GM18505 (cell line): ENCODE measurements around the gene ZNRF3.

Source experiments
- ATAC-seq: cut with Tn5 transposase; IDR thresholded peaks from one replicate; pipeline ENCODE4 v1.9.1; 2021; ENCODE audit not compliant: unreplicated experiment
- POLR2A ChIP-seq: IDR thresholded peaks from 4 replicates; pipeline ENCODE4 v1.6.1; 2011; ENCODE audit warnings: borderline replicate concordance; ENCODE audit not compliant: insufficient read depth, insufficient read length; ENCODE audit errors: extremely low read depth

ZNRF3 gene

DNA sequence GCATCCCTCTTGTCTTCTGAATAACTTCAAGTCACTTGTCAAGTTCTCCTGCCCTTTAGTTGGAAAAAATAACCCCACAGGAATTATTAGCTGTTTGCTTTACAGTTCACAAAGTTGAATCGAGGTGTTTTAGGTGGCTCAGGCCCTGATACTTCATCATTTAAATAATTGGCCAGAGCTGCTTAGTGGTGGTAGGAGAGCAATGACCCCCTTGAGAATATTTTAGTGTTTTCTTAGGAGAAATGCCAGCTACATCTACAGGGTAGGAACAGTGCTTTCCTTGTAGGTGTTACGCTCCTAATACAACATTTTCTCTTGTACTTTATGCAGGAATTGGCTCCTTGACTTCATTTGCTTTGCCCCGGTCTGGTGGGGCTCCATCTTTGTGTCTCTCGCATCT lies 105.1 kb downstream of the ZNRF3 start:
- TF ChIP-seq POLR2A, result no peak

DNA sequence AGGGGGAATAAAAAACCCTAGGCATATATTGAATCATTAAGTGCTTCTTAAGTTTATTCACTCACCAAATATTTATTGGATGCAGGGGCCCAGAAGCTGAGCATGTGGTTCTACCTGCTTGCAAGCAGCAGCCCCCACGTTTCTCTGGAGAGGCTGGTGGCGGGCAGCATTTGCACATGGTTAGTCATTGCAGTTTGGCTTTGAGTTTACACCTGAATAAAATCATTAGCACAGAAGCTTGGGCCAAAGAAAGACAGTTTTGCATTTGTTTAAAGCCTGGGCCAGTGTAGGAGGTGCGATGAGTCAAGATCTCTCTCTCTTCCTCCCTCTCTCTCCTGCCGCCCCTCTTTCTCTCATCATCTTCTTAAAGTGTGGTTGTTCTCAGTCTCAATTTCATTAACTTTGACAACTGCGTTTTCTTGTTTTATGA lies 105.7 kb downstream of the ZNRF3 start:
- ATAC-seq, result no peak
- TF ChIP-seq POLR2A, result no peak

More for the DNA sequence above, 105.1 kb downstream of the ZNRF3 start:
- ATAC-seq, result no peak

DNA sequence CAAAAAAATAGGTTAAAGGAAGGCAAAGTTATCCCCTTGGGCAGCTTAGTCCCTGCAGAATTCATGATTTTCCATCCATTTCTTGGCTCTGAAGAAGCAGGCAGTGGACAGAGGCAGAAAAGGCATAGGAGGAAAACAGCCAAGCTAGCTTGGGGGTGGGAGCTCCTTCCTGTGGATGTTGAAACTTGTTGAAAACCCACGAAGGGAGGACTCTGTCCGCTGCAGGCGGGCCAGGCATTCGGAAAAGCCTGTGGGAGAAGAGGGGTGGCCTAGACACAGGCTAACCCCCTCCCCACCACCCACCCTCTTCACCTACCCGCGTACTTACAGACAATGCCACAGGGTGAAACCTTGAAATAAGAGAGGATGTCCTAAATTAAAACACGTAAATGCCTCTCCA lies 106.1 kb downstream of the ZNRF3 start:
- no peak for TF ChIP-seq POLR2A
- no peak for ATAC-seq

DNA sequence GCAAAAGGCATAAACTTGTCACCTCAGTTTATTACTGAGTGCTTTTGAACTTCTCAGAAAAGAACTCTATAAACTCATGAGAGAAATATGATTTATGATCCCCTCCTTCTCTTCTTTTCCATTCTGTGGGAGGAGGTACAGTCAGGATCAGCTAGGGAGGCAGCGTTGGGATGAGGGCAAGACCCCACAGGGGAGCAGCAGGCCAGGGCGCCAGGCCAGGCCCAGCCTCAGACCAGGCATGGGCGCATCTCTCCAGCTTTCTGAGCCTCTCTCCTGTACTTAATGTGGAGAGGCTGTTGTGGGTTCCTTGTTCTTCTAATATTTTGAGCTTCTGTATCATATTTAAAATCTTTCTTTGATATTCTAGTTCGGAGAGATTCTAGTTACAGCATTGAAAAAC lies 106.5 kb downstream of the ZNRF3 start:
- no peak for TF ChIP-seq POLR2A
- no peak for ATAC-seq

DNA sequence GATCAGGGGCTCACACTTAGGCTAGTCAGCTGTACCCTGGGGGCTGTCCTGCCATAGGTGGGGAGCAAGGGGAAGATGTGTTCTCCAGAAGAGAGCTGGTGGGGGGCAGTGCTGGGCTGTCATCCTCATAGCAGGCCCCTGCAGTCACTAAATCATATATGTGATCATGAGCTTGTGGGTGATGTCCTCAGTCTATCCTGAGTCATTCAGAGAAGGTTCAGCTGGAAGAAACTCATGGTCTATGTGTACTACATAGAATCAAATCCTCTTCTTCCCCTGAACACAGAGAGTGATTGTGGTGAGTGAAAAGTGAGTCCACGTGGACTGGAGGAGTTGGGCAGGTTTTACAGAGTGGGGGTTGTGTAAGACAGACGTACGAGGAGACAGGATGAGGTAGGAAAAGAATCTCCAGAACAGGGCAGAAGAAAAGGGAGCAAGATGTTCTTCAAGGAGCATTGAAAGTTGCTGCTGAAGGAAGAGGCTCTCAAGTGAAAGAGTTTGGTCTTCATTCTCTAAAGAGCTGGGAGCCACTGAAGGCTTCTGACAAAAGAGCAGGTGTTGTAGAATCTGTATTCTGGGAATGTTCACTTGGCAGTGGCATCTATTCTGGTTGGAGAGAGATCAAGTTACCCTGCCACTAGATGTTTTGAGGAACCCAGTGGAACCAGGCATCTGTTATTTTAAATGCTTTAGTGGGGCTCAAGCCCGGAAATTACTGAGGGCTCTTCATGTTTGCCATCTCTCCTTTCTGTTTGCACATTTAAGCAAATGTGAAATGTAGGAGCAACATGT lies 109.4 kb downstream of the ZNRF3 start:
- ATAC-seq, result no peak
- no peak for TF ChIP-seq POLR2A

DNA sequence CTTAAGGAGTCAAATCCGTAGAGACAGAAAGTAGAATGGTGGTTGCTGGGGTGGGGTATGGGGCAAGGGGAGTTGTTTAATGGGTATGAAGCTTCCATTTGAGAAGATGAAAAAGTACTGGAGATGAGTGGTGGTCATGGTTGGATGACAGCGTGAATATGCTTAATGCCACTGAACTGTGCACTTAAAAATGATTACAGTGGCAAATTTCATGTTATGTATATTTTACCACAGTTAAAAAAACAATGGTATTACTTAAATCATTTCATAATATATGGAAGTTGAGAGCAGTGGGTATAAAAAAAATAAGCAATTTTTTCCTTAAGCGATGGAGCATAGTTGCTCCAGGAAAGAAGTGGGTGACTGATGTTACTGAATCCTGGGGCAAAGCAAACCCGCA lies 111.2 kb downstream of the ZNRF3 start:
- no peak for TF ChIP-seq POLR2A
- no peak for ATAC-seq

DNA sequence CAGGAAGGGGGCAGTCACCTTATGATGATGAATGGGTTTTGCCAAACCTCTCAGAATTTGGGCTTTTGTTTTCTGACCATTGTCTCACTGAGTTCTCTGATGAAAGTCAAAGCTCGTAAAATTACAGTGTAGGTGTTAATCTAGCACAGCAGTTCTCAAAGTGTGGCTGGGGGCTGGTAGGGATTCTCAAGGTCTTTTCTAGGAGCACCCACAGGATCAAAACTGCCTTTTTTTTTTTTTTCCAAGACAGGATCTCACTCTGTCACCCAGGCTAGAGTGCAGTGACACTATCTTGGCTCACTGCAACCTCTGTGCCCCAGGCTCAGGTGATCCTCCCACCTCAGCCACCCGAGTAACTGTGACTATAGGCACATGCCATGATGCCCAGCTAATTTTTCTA lies 112.2 kb downstream of the ZNRF3 start:
- ATAC-seq, result no peak
- TF ChIP-seq POLR2A, result no peak

DNA sequence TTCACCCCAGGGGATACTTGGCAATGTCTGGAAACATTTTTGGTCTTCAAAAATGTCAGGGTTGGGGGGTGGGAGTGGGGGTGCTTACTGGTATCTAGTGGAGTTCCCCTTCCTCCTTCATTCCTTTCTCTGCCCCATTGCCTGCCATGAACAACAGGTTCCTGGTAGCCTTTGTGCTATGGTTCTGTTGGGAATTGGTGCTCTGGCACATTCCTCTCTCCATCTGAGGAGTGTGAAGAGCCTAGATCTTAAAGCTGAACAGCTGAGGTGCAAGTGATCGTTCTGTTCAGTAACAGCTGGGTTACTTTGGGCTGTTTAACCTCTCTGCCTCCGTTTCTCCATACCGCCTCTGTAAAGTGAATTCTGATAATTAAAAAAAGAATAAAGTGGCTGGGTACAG lies 114.0 kb downstream of the ZNRF3 start:
- TF ChIP-seq POLR2A, result no peak
- ATAC-seq, result no peak

DNA sequence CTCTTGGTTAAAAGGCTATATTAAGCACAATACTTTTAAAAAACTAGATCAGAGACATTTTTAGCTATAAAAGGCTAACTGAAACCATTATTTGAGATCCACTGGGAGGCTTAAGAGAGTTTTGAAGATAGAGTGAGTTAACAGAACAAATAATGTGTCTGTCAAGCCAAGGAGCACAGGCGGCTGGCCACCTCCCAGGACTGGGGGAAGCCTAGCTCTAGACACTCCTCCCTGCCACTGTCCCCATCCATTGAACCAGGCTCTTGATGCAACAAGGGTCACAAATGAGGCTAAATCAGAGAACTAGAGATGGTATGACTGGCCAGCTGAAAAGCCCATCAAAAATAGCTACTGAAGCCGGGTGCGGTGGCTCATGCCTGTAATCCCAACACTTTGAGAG lies 115.3 kb downstream of the ZNRF3 start:
- ATAC-seq, result no peak
- TF ChIP-seq POLR2A, result no peak

DNA sequence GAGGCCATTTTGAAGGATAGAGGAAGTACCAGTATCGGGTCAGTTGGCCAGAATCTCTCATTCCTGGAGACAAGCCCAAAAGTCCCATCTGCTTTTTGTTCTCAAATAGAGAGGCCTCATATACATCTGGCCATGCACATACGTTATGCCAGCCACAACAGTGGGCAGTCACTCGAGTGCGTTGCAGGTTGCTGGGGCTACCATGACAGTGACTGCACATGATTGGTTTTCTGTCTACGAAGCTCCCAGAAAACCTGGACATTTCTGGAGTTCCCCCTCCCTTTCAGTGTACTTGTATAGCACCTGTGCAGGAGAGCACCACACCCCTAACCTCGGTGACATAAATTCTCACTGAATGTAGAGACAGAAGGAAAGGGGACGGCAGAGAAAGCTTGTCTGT lies 116.1 kb downstream of the ZNRF3 start:
- TF ChIP-seq POLR2A, result no peak
- no peak for ATAC-seq

DNA sequence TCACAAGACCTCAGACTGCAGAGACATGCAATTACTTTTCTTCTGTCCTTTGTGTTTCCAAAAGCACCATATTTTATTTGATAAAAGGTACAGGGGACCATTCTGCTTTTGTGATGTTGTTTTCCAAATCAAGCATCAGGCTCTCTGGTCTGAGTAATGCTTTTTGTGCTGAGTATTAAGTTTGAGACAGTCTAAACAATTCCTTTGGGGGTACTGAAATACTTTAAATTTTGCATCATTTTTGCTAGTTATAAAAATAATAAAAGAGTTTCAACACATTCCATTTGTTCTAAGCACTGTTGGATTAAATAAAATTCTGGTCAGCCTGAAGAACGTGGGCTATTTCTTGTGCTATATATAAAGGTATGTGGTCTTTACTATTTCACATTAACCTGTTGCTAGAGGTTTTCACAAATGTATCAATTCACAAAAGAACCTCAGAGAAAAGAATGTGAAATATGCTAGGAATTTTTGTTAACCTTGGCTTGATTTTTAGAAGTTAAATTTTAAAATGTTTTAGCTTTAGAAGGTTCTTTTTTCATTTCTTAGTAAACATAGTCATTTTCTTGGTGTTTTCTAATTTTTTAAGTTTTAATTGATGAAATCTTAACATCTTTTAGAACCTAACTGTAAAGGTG lies 116.7 kb downstream of the ZNRF3 start:
- no peak for ATAC-seq
- no peak for TF ChIP-seq POLR2A

DNA sequence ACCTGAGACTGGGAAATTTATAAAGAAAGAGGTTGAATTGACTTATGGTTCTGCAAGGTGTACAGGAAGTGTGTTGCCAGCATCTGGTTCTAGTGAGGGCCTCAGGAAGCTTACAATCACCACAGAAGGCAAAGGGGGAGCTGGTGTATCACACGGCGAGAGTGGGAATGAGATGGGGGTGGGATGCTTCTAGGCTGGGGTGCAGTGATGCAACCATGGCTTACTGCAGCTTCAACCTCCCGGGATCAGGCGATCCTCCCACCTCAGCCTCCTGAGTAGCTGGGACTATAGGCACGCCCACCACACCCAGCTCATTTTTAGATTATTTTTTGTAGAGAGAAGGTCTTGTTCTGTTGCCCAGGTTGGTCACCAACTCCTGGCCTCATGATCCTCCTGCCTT lies 117.3 kb downstream of the ZNRF3 start:
- ATAC-seq, result no peak
- TF ChIP-seq POLR2A, result no peak

DNA sequence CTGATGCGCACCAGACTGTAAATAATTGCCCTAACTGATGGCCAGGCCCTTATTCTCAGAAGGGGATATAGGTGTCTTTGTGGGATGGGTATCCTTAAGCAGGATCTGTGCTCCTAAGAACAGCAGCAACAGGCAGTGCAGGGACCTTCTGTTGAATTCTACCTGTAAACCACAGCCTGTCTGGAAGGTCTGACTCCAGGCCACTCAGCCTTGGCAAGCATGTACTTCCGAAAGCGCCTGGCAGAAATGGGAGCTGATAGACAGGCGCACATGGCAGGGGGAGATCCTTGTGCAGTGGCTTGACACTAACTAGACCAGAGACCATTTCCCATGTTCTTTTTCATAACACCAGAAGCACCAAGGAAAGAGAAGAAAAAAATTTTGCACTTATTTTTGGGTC lies 119.2 kb downstream of the ZNRF3 start:
- TF ChIP-seq POLR2A, result no peak
- no peak for ATAC-seq

DNA sequence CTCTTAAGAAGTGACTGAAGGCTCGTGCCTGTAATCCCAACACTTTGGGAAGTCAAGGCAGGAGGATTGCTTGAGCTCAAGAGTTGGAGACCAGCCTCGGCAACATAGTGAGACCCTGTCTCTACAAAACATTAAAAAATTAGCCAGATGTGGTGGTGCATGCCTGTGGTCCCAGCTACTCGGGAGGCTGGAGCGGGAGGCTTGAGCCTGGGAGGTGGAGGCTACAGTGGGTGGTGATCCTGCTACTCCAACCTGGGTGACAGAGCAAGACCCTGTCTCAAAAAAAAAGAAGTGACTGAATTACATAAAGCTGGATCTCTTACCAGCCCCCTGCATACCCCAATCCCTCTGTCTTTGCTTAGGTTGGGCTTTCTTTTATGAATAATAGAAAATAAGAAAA lies 120.2 kb downstream of the ZNRF3 start:
- ATAC-seq, result no peak
- TF ChIP-seq POLR2A, result no peak
